H9 (cell line): Measurements from ENCODE around the gene ASB4. TPM values are rescaled to one million over a fixed set of nuclear protein-coding genes. Genes with fewer than 3 reads are reported as not detected.
A peak's percentile ranks its signal among the peaks of the same experiment; 100 is the strongest.

Experiments
- DNase-seq: peaks from one replicate; pipeline ENCODE4 v3.0.0-alpha.2; 2017
- H2AFZ ChIP-seq: one replicate; pipeline ENCODE4 v1.6.1; 2013; ENCODE audit warnings: mild to moderate bottlenecking, low read length, control low read depth, moderate library complexity
- H2AK5ac ChIP-seq: 2 replicates; pipeline ENCODE4 v1.6.1; 2013; ENCODE audit warnings: low read length, control low read depth, mixed read lengths; ENCODE audit not compliant: insufficient read length
- H2BK120ac ChIP-seq: one replicate; pipeline ENCODE4 v1.6.1; 2013; ENCODE audit warnings: low read depth, mild to moderate bottlenecking, low read length, control low read depth, inconsistent platforms; ENCODE audit not compliant: poor library complexity, severe bottlenecking
- H2BK12ac ChIP-seq: 2 replicates; pipeline ENCODE4 v1.6.1; 2013; ENCODE audit warnings: low read length, control low read depth, mixed read lengths, low read depth; ENCODE audit not compliant: insufficient read length
- H2BK15ac ChIP-seq: 2 replicates; pipeline ENCODE4 v1.6.1; 2013; ENCODE audit warnings: low read depth, low read length, control low read depth
- H2BK20ac ChIP-seq: one replicate; pipeline ENCODE4 v1.6.1; 2013; ENCODE audit warnings: low read depth, mild to moderate bottlenecking, low read length, control low read depth, inconsistent platforms; ENCODE audit not compliant: poor library complexity, severe bottlenecking
- H2BK5ac ChIP-seq: 2 replicates; pipeline ENCODE4 v1.6.1; 2013; ENCODE audit warnings: low read length, control low read depth, mixed read lengths; ENCODE audit not compliant: insufficient read length
- H3K14ac ChIP-seq: 2 replicates; pipeline ENCODE4 v1.6.1; 2013; ENCODE audit warnings: low read length, control low read depth; ENCODE audit not compliant: insufficient read depth
- H3K18ac ChIP-seq: 2 replicates; pipeline ENCODE4 v1.6.1; 2013; ENCODE audit warnings: low read depth, mild to moderate bottlenecking, mixed read lengths, low read length, control low read depth; ENCODE audit not compliant: insufficient read length
- H3K23ac ChIP-seq: 2 replicates; pipeline ENCODE4 v1.6.1; 2013; ENCODE audit warnings: low read length, control low read depth, mixed read lengths, low read depth; ENCODE audit not compliant: insufficient read length
- H3K23me2 ChIP-seq: 2 replicates; pipeline ENCODE4 v1.6.1; 2013; ENCODE audit warnings: low read depth, mild to moderate bottlenecking, mixed read lengths, low read length, control low read depth; ENCODE audit not compliant: insufficient read length, poor library complexity, severe bottlenecking
- H3K27ac ChIP-seq: 2 replicates; pipeline ENCODE4 v1.5.1; 2013; ENCODE audit warnings: low read length, control low read depth, mixed read lengths, low read depth; ENCODE audit not compliant: insufficient read length
- H3K27me3 ChIP-seq: 2 replicates; pipeline ENCODE4 v1.6.1; 2013; ENCODE audit warnings: low read length, control low read depth, inconsistent platforms; ENCODE audit not compliant: insufficient read depth
- H3K4ac ChIP-seq: 2 replicates; pipeline ENCODE4 v1.6.1; 2013; ENCODE audit warnings: low read depth, mild to moderate bottlenecking, control low read depth, inconsistent platforms, low read length, moderate library complexity
- H3K4me1 ChIP-seq: 2 replicates; pipeline ENCODE4 v1.6.1; 2013; ENCODE audit warnings: low read length, control low read depth, inconsistent platforms; ENCODE audit not compliant: insufficient read depth
- H3K4me2 ChIP-seq: 2 replicates; pipeline ENCODE4 v1.6.1; 2013; ENCODE audit warnings: low read length, control low read depth, mixed read lengths; ENCODE audit not compliant: insufficient read length, insufficient read depth
- H3K56ac ChIP-seq: 2 replicates; pipeline ENCODE4 v1.6.1; 2013; ENCODE audit warnings: low read depth, mild to moderate bottlenecking, mixed read lengths, low read length, control low read depth; ENCODE audit not compliant: insufficient read length
- H3K79me1 ChIP-seq: 2 replicates; pipeline ENCODE4 v1.6.1; 2013; ENCODE audit warnings: low read depth, mild to moderate bottlenecking, moderate library complexity, low read length, control low read depth, inconsistent platforms; ENCODE audit not compliant: insufficient read depth, poor library complexity, severe bottlenecking
- H3K79me2 ChIP-seq: 2 replicates; pipeline ENCODE4 v1.6.1; 2013; ENCODE audit warnings: low read length, control low read depth, inconsistent platforms; ENCODE audit not compliant: insufficient read depth
- H3K9ac ChIP-seq: 2 replicates; pipeline ENCODE4 v1.6.1; 2013; ENCODE audit warnings: low read length, control low read depth, mixed read lengths; ENCODE audit not compliant: insufficient read length; ENCODE audit errors: extremely low read depth
- H3K9me3 ChIP-seq: one replicate; pipeline ENCODE4 v1.6.1; 2013; ENCODE audit warnings: low read depth, low read length, inconsistent platforms; ENCODE audit not compliant: control insufficient read depth
- H3T11ph ChIP-seq: one replicate; pipeline ENCODE4 v1.6.1; 2013; ENCODE audit warnings: mild to moderate bottlenecking, low read length, control low read depth, inconsistent platforms
- H4K20me1 ChIP-seq: one replicate; pipeline ENCODE4 v1.6.1; 2013; ENCODE audit not compliant: control insufficient read depth, insufficient read length, insufficient read depth
- H4K5ac ChIP-seq: 2 replicates; pipeline ENCODE4 v1.6.1; 2013; ENCODE audit warnings: low read depth, mild to moderate bottlenecking, mixed read lengths, low read length, control low read depth; ENCODE audit not compliant: insufficient read length
- H4K8ac ChIP-seq: replicated peaks from 2 replicates; pipeline ENCODE4 v1.6.1; 2013; ENCODE audit warnings: low read length, control low read depth, mixed read lengths, low read depth; ENCODE audit not compliant: insufficient read length
- H4K91ac ChIP-seq: 2 replicates; pipeline ENCODE4 v1.6.1; 2013; ENCODE audit warnings: low read depth, mild to moderate bottlenecking, moderate library complexity, mixed read lengths, low read length, control low read depth; ENCODE audit not compliant: insufficient read length
- H3K27ac Mint-ChIP-seq, 3 experiments: 2 replicates in 2 of 3; 3 replicates in 1 of 3; pipeline ENCODE4 v1.8.0; 2020 to 2021; ENCODE audit warnings: mixed read lengths in 3 of 3, mild to moderate bottlenecking in 1 of 3, moderate library complexity in 1 of 3
- H3K27me3 Mint-ChIP-seq: 2 replicates; pipeline ENCODE4 v1.8.0; 2021; ENCODE audit warnings: low read depth, mild to moderate bottlenecking, moderate library complexity, mixed read lengths
- H3K36me3 Mint-ChIP-seq, 3 experiments: 2 replicates in 2 of 3; 3 replicates in 1 of 3; pipeline ENCODE4 v1.8.0; 2020 to 2021; ENCODE audit warnings: low read depth in 3 of 3, mixed read lengths in 3 of 3; ENCODE audit not compliant: insufficient read depth in 1 of 3
- H3K4me1 Mint-ChIP-seq, 2 experiments: 2 replicates each; pipeline ENCODE4 v1.8.0; 2020; ENCODE audit warnings: mixed read lengths in 2 of 2
- H3K4me3 Mint-ChIP-seq, 2 experiments: 2 replicates in 1 of 2; 3 replicates in 1 of 2; pipeline ENCODE4 v1.8.0; 2020 to 2021; ENCODE audit warnings: mild to moderate bottlenecking in 2 of 2, mixed read lengths in 2 of 2, moderate library complexity in 1 of 2
- H3K9me3 Mint-ChIP-seq, 2 experiments: 2 replicates in 1 of 2; 3 replicates in 1 of 2; pipeline ENCODE4 v1.8.0; 2020; ENCODE audit warnings: mild to moderate bottlenecking in 2 of 2, mixed read lengths in 2 of 2, moderate library complexity in 1 of 2
- WGBS: extraction: QIAGEN DNeasy Blood & Tissue Kit; methylation state at CpG from one replicate; pipeline ENCODE4 v1.1.7; 2013; ENCODE audit warnings: missing lambda C conversion rate, low lambda C conversion rate, mixed read lengths; ENCODE audit not compliant: insufficient read length; ENCODE audit errors: extremely low coverage; 5-methylcytosine and 5-hydroxymethylcytosine counted together
- total RNA-seq: library from RNA; stranded (reverse); gene quantifications from 2 replicates; pipeline ENCODE4 v1.2.1, GENCODE V29; 2021
- TF ChIP-seq, protein P1 (sequence below): fragments of 200-600 bp; sonication (generic); conservative IDR thresholded peaks from 3 replicates; pipeline ENCODE4 v1.8.0; 2021; ENCODE audit warnings: antibody characterized with exemption, mild to moderate bottlenecking

Gene ASB4
- total RNA-seq, 1 experiment from 2014 or later: not detected

DNA sequence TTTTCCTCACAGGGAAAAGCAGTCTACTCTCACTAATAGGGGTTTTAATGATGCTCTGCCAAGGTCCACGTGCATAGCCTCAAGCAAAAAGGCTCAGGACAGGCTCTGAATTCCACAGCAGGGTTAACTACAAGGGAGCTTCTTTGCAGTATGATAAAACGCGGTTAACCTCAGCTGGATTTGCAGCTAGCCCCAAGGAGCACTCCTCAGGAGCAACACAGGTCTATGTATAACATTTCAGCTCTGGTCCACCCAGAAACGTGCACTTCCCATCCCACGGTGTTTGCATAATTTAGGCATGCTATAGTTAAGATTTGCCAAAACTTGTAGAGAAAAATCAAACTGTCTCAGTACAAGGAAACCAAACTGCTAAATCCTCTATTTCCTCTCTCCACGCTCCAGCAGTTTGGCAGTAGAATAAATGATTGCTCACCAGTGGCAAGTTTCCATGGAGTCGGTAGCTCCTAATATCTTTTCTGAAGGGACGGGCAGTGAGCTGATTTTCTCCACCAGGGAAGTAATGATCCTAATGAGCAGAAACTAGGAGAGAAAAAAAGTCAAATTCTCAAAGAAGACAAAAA lies 13.1 kb upstream of the ASB4 start:
- Mint-ChIP-seq H3K4me3 (no peak overlapping the region), H3K27me3 (no peaks in the 10 kb centered on the region), H3K27ac (peak overlapping the region in 1 of 3 experiments; percentile 14; a peak in 1 of 7 replicates), H3K9me3 (no peaks in the 10 kb centered on the region), H3K4me1 (peaks cover 36 to 37% of the 10 kb centered on the region in 2 experiments), H3K36me3 (no peaks in the 10 kb centered on the region)
- DNase-seq: no peak
- Histone ChIP-seq H3K9me3 (no peaks in the 10 kb centered on the region), H3K14ac (no peak overlapping the region), H3K27me3 (no peaks in the 10 kb centered on the region), H4K5ac (no peak overlapping the region), H3K4me2 (no peak overlapping the region), H2BK5ac (no peak overlapping the region), H3K79me1 (no peaks in the 10 kb centered on the region), H2AFZ (no peak overlapping the region), H3K18ac (no peak overlapping the region), H2BK12ac (no peak overlapping the region), H4K20me1 (no peaks in the 10 kb centered on the region), H3K27ac (no peak overlapping the region), H3K79me2 (no peaks in the 10 kb centered on the region), H2BK20ac (no peak overlapping the region), H3K9ac (no peak overlapping the region), H2AK5ac (no peak overlapping the region), H3K23ac (no peak overlapping the region), H4K8ac (no peak overlapping the region), H3K56ac (no peak overlapping the region), H3T11ph (no peak overlapping the region), H4K91ac (no peak overlapping the region), H2BK120ac (no peak overlapping the region), H3K23me2 (no peaks in the 10 kb centered on the region), H3K4me1 (peaks cover 4% of the 10 kb centered on the region; the same call in 1 of the 2 replicates), H3K4ac (no peak overlapping the region), H2BK15ac (no peak overlapping the region)
- TF ChIP-seq, protein P1, sequence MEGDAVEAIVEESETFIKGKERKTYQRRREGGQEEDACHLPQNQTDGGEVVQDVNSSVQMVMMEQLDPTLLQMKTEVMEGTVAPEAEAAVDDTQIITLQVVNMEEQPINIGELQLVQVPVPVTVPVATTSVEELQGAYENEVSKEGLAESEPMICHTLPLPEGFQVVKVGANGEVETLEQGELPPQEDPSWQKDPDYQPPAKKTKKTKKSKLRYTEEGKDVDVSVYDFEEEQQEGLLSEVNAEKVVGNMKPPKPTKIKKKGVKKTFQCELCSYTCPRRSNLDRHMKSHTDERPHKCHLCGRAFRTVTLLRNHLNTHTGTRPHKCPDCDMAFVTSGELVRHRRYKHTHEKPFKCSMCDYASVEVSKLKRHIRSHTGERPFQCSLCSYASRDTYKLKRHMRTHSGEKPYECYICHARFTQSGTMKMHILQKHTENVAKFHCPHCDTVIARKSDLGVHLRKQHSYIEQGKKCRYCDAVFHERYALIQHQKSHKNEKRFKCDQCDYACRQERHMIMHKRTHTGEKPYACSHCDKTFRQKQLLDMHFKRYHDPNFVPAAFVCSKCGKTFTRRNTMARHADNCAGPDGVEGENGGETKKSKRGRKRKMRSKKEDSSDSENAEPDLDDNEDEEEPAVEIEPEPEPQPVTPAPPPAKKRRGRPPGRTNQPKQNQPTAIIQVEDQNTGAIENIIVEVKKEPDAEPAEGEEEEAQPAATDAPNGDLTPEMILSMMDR: no peak
- WGBS: no CpG with 5 or more reads among the region's 8 CpGs
